GM12878 (cell line): ENCODE measurements around the gene NAT14. TPM values are rescaled to one million over a fixed set of nuclear protein-coding genes. Genes with fewer than 3 reads are reported as not detected.

Experiments
- BCL3 ChIP-seq: IDR thresholded peaks from 2 replicates; pipeline ENCODE4 v1.6.1; 2011; ENCODE audit warnings: borderline replicate concordance, low read depth, mild to moderate bottlenecking, moderate library complexity, low read length; ENCODE audit not compliant: insufficient read depth, poor library complexity, severe bottlenecking
- BHLHE40 ChIP-seq, 2 experiments: fragments of 450-650 bp in 1 of 2; IDR thresholded peaks; 2 replicates each; pipeline ENCODE4 v1.6.1; 2011 to 2017; ENCODE audit warnings: low read depth in 2 of 2, borderline replicate concordance in 1 of 2, improper control_type of control experiment in 1 of 2, low read length in 1 of 2, mild to moderate bottlenecking in 1 of 2
- BMI1 ChIP-seq: fragments of 450-650 bp; IDR thresholded peaks from 2 replicates; pipeline ENCODE4 v1.6.1; 2016; ENCODE audit warnings: mild to moderate bottlenecking, moderate library complexity, borderline replicate concordance
- CREB1 ChIP-seq: IDR thresholded peaks from 2 replicates; pipeline ENCODE4 v1.6.1; 2012; ENCODE audit warnings: low read depth, mild to moderate bottlenecking, inconsistent platforms
- CREM ChIP-seq: IDR thresholded peaks from 2 replicates; pipeline ENCODE4 v1.6.1; 2014; ENCODE audit warnings: antibody characterized with exemption, low read depth
- EGR1 ChIP-seq, 2 experiments: IDR thresholded peaks; 1 replicate in 1 of 2; 2 replicates in 1 of 2; pipeline ENCODE4 v1.6.1; 2011 to 2012; ENCODE audit warnings: low read depth in 2 of 2, low read length in 2 of 2, borderline replicate concordance in 1 of 2, mild to moderate bottlenecking in 1 of 2, moderate library complexity in 1 of 2
- ELK1 ChIP-seq: IDR thresholded peaks from 2 replicates; pipeline ENCODE4 v1.6.1; 2012; ENCODE audit warnings: low read depth, low read length, improper control_type of control experiment
- GABPA ChIP-seq: IDR thresholded peaks from 2 replicates; pipeline ENCODE4 v1.6.1; 2014; ENCODE audit warnings: antibody characterized with exemption, low read depth, mild to moderate bottlenecking, inconsistent platforms
- HCFC1 ChIP-seq: fragments of 150-350 bp; IDR thresholded peaks from 2 replicates; pipeline ENCODE4 v1.6.1; 2014; ENCODE audit warnings: low read length
- IKZF1 ChIP-seq: fragments of 450-650 bp; conservative IDR thresholded peaks from 2 replicates; pipeline ENCODE4 v1.6.1; 2017; ENCODE audit warnings: antibody characterized with exemption, mild to moderate bottlenecking
- LARP7 ChIP-seq: fragments of 450-650 bp; IDR thresholded peaks from 2 replicates; pipeline ENCODE4 v1.6.1; 2017; ENCODE audit warnings: mild to moderate bottlenecking
- NBN ChIP-seq: fragments of 450-650 bp; IDR thresholded peaks from 2 replicates; pipeline ENCODE4 v1.6.1; 2016
- NR2F1 ChIP-seq: fragments of 450-650 bp; conservative IDR thresholded peaks from 2 replicates; pipeline ENCODE4 v1.6.1; 2017; ENCODE audit warnings: mild to moderate bottlenecking
- PAX5 ChIP-seq: IDR thresholded peaks from 2 replicates; pipeline ENCODE4 v1.6.1; 2011; ENCODE audit warnings: low read depth, low read length, borderline replicate concordance
- RB1 ChIP-seq: fragments of 450-650 bp; formaldehyde crosslinking; IDR thresholded peaks from 2 replicates; pipeline ENCODE4 v1.6.1; 2017; ENCODE audit warnings: mild to moderate bottlenecking, borderline replicate concordance
- SIN3A ChIP-seq: IDR thresholded peaks from 2 replicates; pipeline ENCODE4 v1.6.1; 2012; ENCODE audit warnings: low read depth, low read length, improper control_type of control experiment
- SP1 ChIP-seq: IDR thresholded peaks from one replicate; pipeline ENCODE4 v1.6.1; 2011; ENCODE audit warnings: low read depth, low read length
- TCF3 ChIP-seq: IDR thresholded peaks from 2 replicates; pipeline ENCODE4 v1.6.1; 2012; ENCODE audit warnings: low read depth, mild to moderate bottlenecking, low read length, borderline replicate concordance; ENCODE audit not compliant: insufficient read depth
- ZBED1 ChIP-seq: IDR thresholded peaks from 2 replicates; pipeline ENCODE4 v1.6.1; 2016; ENCODE audit warnings: borderline replicate concordance
- ZBTB33 ChIP-seq: fragments of 450-650 bp; IDR thresholded peaks from 2 replicates; pipeline ENCODE4 v1.6.1; 2017; ENCODE audit warnings: mild to moderate bottlenecking
- ZBTB40 ChIP-seq: fragments of 450-650 bp; IDR thresholded peaks from 2 replicates; pipeline ENCODE4 v1.6.1; 2016; ENCODE audit warnings: mild to moderate bottlenecking, moderate library complexity, borderline replicate concordance
- polyA plus RNA-seq, 11 experiments: library from polyadenylated mRNA; depleted of rRNA in 4 of 11; unstranded in 6 of 11; stranded (reverse) in 5 of 11; fragments of >200 nt; fragmentation: Nextera tagmentation in 4 of 11; fragmentation: Illumina TruSeq in 1 of 11; extraction: Ambion mirVana in 4 of 11; extraction: Trizol in 1 of 11; gene quantifications; 1 replicate in 1 of 11; 2 replicates in 10 of 11; pipeline versions ENCODE4 v1.2.1 to v1.2.3, GENCODE V29; 2011 to 2016; ENCODE audit warnings: inconsistent platforms in 2 of 11, missing spikeins in 2 of 11, low read depth in 1 of 11
- total RNA-seq, 4 experiments: library from RNA; depleted of rRNA in 3 of 4; stranded (reverse); fragments of >200 nt in 3 of 4; fragmentation: Illumina TruSeq in 1 of 4; extraction: Trizol in 1 of 4; gene quantifications; 2 replicates each; pipeline versions ENCODE4 v1.2.1 to v1.2.3, GENCODE V29; 2013 to 2021

Gene NAT14
- total and polyA plus RNA-seq, 10 of the 15 experiments (the other 5 are each of a cell fraction or from before 2014, with no cell fraction given), result 0.87 to 23.6 (median 9.7) TPM

GRCh38 chr19:55484593-55485438, at the start of gene NAT14 (continued):
- TF ChIP-seq CREM, result peak; percentile 95
- TF ChIP-seq BCL3, result peak; percentile 48
- 0 out of 2 replicates have a peak, but pooled peaks have one; percentile 42 for TF ChIP-seq NBN
- TF ChIP-seq TCF3, result 0 out of 2 replicates have a peak, but pooled peaks have one; percentile 16
- no peak for TF ChIP-seq ZBED1
- TF ChIP-seq PAX5, result 0 out of 2 replicates have a peak, but pooled peaks have one; percentile 21
- peak; percentile 26; the same call in 1 of the 2 replicates for TF ChIP-seq IKZF1
- TF ChIP-seq ELK1, result peak; percentile 73; the same call in 1 of the 2 replicates
- TF ChIP-seq EGR1 (IDR thresholded peaks at IDR 0.05; ENCODE audit: borderline replicate concordance in 1 of 2, low read depth in 2 of 2, low read length in 2 of 2), result no peak
- peak; percentile 71; the same call in 1 of the 2 replicates for TF ChIP-seq SIN3A
- peak; percentile 41 for TF ChIP-seq LARP7
- 0 out of 4 replicates have a peak, but pooled peaks of 1 of the 2 experiments have one; percentile 14 for TF ChIP-seq BHLHE40 (IDR thresholded peaks at IDR 0.05; ENCODE audit: borderline replicate concordance in 1 of 2, low read depth in 2 of 2, low read length in 1 of 2)
- peak; percentile 73 for TF ChIP-seq ZBTB40
- TF ChIP-seq BMI1, result peak; percentile 81
- TF ChIP-seq NR2F1, result peak; percentile 45; the same call in 1 of the 2 replicates
- TF ChIP-seq SP1, result peak; percentile 10
- no peak; the same call in 1 of the 2 replicates for TF ChIP-seq HCFC1
- TF ChIP-seq CREB1, result peak; percentile 88
- TF ChIP-seq ZBTB33, result no peak
- peak; percentile 32; the same call in 1 of the 2 replicates for TF ChIP-seq RB1
- peak; percentile 75 for TF ChIP-seq GABPA
